Activated T-helper 1 cell treated with anti-CD3 and anti-CD28 coated beads, Interleukin-12 subunit alpha, Interleukin-12 subunit beta, Interleukin-2, Interleukin-4 antibody, amounts not matched to agents 30 ng/mL and 10 ng/mL and 1 ng/mL, durations not matched to agents 14 hours and 24 hours and 36 hours (primary cell): ENCODE results near the gene SLC22A13. TPM values are rescaled to one million over a fixed set of nuclear protein-coding genes. Genes with fewer than 3 reads are reported as not detected.
"Not testable (repeated sequence)": the region's sequence is repeated elsewhere in the genome, so short reads cannot be mapped to it uniquely, and the experiment has no call there.

Experiments
- DNase-seq: peaks from one replicate; pipeline ENCODE4 v3.0.0; 2021; ENCODE audit warnings: low spot score
- H3K27ac Mint-ChIP-seq: one replicate; pipeline ENCODE4 v1.8.0; 2021; ENCODE audit warnings: mild to moderate bottlenecking, mixed read lengths
- H3K27me3 Mint-ChIP-seq: one replicate; pipeline ENCODE4 v1.8.0; 2022; ENCODE audit warnings: mild to moderate bottlenecking, moderate library complexity, mixed read lengths; ENCODE audit not compliant: insufficient read depth
- H3K36me3 Mint-ChIP-seq: one replicate; pipeline ENCODE4 v1.8.0; 2021; ENCODE audit warnings: low read depth, mixed read lengths
- H3K4me1 Mint-ChIP-seq: one replicate; pipeline ENCODE4 v1.8.0; 2021; ENCODE audit warnings: low read depth, mixed read lengths
- H3K4me3 Mint-ChIP-seq: one replicate; pipeline ENCODE4 v1.8.0; 2021; ENCODE audit warnings: mild to moderate bottlenecking, moderate library complexity, mixed read lengths
- H3K9me3 Mint-ChIP-seq: one replicate; pipeline ENCODE4 v1.8.0; 2021; ENCODE audit warnings: mixed read lengths
- intact Hi-C: fragments of 100-400 bp; cut with micrococcal nuclease; formaldehyde crosslinking; loops from one replicate; pipeline ENCODE4 v1.15.1; 2024
- total RNA-seq: library from RNA; stranded (reverse); gene quantifications from 2 replicates; pipeline ENCODE4 v1.2.3, GENCODE V29; 2022

Gene SLC22A13, protein sequence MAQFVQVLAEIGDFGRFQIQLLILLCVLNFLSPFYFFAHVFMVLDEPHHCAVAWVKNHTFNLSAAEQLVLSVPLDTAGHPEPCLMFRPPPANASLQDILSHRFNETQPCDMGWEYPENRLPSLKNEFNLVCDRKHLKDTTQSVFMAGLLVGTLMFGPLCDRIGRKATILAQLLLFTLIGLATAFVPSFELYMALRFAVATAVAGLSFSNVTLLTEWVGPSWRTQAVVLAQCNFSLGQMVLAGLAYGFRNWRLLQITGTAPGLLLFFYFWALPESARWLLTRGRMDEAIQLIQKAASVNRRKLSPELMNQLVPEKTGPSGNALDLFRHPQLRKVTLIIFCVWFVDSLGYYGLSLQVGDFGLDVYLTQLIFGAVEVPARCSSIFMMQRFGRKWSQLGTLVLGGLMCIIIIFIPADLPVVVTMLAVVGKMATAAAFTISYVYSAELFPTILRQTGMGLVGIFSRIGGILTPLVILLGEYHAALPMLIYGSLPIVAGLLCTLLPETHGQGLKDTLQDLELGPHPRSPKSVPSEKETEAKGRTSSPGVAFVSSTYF
- 0.65 and 0.78 TPM in 2 replicates for total RNA-seq

DNA sequence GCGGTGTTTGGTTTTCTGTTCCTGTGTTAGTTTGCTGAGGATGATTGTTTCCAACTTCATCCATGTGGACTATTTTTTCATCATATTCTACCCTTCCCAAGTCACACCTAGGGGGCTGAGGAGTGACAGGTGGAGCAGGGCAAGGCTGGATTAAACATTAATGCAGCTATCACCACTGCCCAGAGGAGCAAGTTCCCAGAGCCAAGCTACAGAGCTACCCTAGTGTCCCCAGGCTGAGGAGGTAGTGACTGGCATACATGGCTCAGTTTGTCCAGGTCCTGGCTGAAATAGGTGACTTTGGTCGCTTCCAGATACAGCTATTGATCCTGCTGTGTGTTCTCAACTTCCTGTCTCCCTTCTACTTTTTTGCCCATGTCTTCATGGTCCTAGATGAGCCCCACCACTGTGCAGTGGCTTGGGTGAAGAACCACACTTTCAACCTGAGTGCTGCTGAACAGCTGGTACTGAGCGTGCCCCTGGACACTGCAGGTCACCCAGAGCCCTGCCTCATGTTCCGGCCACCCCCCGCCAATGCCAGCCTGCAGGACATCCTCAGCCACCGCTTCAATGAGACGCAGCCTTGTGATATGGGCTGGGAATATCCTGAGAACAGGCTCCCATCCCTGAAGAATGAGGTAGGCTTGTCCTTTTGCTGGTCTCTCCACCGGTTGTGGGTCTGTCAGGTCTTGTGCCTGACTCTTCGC is at the start of gene SLC22A13:
Gene SLC22A13, plus strand, starts transcription at position 209 of the 704 bp plus-strand sequence. Its CDS starts 49 bp downstream, at position 258.
- no peak within 1 kb of the TSS for H3K4me3 Mint-ChIP-seq
- intact Hi-C loops, result no loop called here
- DNase-seq, result no peak
- peaks cover 13% of the 10 kb centered on the region for H3K4me1 Mint-ChIP-seq
- no peaks in the 10 kb centered on the region for H3K27me3 Mint-ChIP-seq
- peaks cover 6% of the 10 kb centered on the region for H3K36me3 Mint-ChIP-seq
- H3K27ac Mint-ChIP-seq, result no peak within 1 kb of the TSS
- H3K9me3 Mint-ChIP-seq, result peaks cover 2% of the 10 kb centered on the region

DNA sequence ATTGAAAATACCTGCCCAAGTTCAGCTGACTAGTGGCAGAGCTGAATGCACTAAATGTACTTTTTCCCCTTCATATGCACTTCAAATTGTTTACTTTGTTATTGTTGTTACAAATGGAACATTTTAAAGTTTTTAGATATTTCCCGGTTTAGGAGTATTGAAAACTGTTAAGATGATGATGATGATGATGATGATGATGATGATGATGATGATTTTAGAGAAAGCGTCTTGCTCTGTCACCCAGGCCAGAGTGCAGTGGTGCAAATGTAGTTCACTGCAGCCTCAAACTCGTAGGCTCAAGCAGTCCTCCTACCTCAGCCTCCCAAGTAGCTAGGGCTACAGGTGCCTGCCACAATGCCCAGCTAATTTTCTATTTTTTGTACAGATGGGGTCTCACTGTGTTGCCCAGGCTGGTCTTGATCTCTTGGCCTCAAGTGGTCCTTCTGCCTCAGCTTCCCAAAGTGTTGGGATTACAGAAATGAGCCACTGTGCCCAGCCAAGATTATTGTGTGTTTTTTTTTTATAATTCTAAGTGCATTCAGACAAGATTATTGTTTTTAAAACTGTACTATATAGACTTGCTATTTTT is 45.9 kb upstream of the SLC22A13 start:
- no peak for DNase-seq
- Mint-ChIP-seq H3K4me1 (peaks cover 12% of the 10 kb centered on the region), H3K27me3 (no peaks in the 10 kb centered on the region), H3K4me3 (no peak overlapping the region), H3K36me3 (peaks cover 40% of the 10 kb centered on the region), H3K27ac (no peak overlapping the region), H3K9me3 (no peaks in the 10 kb centered on the region)
- intact Hi-C loops, result no loop called here

DNA sequence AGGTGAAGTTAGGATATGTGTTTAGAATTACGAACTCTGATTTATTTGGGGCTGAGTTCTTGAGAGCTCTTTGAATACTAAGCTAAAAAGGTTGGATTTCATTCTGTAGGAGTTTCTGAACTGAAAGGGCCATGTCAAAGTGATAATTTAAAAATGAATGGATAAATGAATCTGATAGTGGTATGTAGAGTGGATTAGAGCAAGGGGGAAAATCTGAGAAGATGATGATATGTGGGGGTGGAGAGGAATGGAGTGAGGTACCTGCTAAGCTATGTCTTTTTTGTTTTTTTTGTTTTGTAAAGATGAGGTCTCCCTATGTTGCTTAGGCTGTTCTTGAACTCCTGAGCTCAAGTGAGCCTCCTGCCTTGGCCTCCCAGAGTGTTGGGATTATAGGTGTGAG is 44.6 kb upstream of the SLC22A13 start:
- intact Hi-C loops, result no loop called here
- Mint-ChIP-seq H3K4me3 (no peak overlapping the region), H3K4me1 (peaks cover 12% of the 10 kb centered on the region), H3K9me3 (no peaks in the 10 kb centered on the region), H3K27me3 (no peaks in the 10 kb centered on the region), H3K27ac (no peak overlapping the region), H3K36me3 (peaks cover 42% of the 10 kb centered on the region)
- DNase-seq, result no peak

DNA sequence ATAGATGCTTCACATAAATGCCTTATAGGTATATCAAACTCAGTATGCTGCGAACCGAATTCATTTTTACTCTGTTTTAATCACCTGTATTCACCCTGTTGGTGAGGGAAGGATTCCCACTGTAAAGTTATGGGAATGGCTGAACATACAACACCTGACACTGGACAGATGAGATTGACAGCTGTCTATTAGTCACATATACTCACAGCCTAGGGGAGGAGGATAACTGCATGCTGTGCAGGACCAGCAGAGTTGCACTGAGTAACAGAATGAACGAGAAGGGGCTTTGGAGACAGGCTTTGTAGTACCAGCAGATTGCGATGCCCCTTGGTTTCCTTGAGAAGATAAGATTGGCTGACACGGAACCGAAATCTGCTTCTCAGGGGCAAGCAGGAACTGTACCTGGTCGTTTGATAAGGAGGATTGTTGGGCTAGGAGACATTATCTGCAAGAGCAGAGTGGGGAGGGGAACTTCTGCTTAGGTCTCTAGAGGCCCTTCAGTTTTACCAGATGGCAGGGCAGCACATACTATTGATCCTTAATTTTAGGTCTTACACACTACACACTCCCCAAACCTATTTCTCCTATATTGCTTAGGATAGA is 43.5 kb upstream of the SLC22A13 start:
- Mint-ChIP-seq H3K36me3 (peaks cover 36% of the 10 kb centered on the region), H3K4me3 (no peak overlapping the region), H3K9me3 (no peaks in the 10 kb centered on the region), H3K27ac (no peak overlapping the region), H3K27me3 (no peaks in the 10 kb centered on the region), H3K4me1 (peaks cover 10% of the 10 kb centered on the region)
- intact Hi-C loops, result no loop called here
- DNase-seq, result no peak

DNA sequence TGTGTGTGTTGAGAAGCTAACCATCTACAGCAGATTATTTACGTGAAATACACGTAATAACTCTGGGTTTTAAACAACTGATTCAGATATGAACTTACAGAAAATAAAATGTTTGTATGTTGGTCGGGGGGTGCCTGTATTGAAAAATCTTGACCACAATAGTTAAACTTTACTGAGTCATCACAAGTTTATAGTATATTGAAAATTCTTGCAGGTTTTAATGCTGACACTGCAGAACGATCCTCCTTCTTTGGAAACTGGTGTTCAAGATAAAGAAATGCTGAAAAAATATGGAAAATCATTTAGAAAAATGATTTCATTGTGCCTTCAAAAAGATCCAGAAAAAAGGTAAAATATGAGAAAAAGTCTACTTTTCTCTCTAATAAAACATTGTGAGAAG is 41.3 kb upstream of the SLC22A13 start:
- H3K4me1 Mint-ChIP-seq, result peaks cover 10% of the 10 kb centered on the region
- H3K4me3 Mint-ChIP-seq, result no peak overlapping the region
- intact Hi-C loops, result no loop called here
- no peaks in the 10 kb centered on the region for H3K27me3 Mint-ChIP-seq
- DNase-seq, result no peak
- peaks cover 33% of the 10 kb centered on the region for H3K36me3 Mint-ChIP-seq
- H3K9me3 Mint-ChIP-seq, result no peaks in the 10 kb centered on the region
- H3K27ac Mint-ChIP-seq, result no peak overlapping the region

DNA sequence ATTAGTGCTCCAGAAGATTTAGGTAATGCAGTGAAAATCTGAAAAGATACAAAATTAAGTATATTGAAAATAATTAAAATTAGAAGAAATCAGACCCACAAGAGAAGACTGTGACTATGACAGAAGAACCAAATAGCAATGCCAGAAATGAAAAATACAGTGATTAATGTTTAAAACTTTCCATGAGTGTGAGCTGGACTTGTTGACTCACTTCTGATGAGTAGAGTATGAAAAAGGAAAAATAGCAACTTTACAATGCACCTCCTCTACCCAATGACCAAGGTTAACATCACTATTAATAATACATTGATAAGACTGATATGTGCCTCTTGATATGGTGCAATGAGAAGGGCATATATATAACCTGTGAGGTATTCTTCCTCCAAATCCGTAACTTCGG is 39.3 kb upstream of the SLC22A13 start:
- no peak overlapping the region for H3K27ac Mint-ChIP-seq
- no peaks in the 10 kb centered on the region for H3K27me3 Mint-ChIP-seq
- H3K9me3 Mint-ChIP-seq, result no peaks in the 10 kb centered on the region
- peaks cover 4% of the 10 kb centered on the region for H3K4me1 Mint-ChIP-seq
- no peak overlapping the region for H3K4me3 Mint-ChIP-seq
- peaks cover 38% of the 10 kb centered on the region for H3K36me3 Mint-ChIP-seq
- intact Hi-C loops, result no loop called here
- no peak for DNase-seq

DNA sequence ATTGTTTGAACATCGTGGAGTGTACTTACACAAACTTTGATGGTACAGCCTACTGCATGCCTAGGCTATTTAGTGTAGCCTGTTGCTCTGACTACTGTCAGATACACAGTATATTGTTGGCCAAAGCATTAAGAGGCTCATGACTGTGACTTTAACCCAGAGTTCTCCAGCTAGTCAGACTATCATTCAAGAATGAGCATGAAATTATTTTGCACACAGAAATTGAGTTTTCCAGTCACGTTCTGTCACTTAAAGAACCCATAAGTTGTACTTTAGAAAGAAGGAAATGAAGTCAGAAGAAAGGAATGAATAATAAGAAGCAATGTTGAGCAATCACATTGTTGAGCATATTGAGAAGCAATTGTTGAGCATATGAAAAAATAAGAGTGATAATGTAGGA is 37.6 kb upstream of the SLC22A13 start:
- Mint-ChIP-seq H3K4me1 (peaks cover 4% of the 10 kb centered on the region), H3K27ac (peak overlapping the region; percentile 9), H3K9me3 (no peaks in the 10 kb centered on the region), H3K4me3 (no peak overlapping the region), H3K27me3 (no peaks in the 10 kb centered on the region), H3K36me3 (peaks cover 36% of the 10 kb centered on the region)
- intact Hi-C loops, result no loop called here
- DNase-seq, result no peak

DNA sequence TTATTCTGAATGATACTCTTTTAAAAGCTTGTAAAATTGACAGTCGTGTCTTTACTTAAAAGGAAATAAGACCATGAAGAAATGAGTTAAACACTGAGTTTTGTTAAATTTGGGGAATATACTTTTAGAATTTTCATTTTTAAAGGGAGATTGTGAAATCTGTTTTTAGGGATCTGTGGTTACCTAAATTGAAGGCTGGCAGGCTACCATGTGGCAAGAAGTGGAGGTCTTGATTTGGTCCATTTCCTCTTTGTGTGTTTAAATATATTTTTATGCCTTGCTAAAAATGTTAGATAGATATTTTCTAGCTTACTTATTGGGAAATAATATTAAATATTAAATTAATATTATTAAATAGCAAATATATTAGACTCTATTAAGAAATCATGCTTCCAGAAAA is 36.6 kb upstream of the SLC22A13 start:
- no peaks in the 10 kb centered on the region for H3K9me3 Mint-ChIP-seq
- H3K27ac Mint-ChIP-seq, result no peak overlapping the region
- intact Hi-C loops, result no loop called here
- DNase-seq, result no peak
- H3K27me3 Mint-ChIP-seq, result no peaks in the 10 kb centered on the region
- H3K4me3 Mint-ChIP-seq, result no peak overlapping the region
- peaks cover 42% of the 10 kb centered on the region for H3K36me3 Mint-ChIP-seq
- H3K4me1 Mint-ChIP-seq, result peaks cover 4% of the 10 kb centered on the region

DNA sequence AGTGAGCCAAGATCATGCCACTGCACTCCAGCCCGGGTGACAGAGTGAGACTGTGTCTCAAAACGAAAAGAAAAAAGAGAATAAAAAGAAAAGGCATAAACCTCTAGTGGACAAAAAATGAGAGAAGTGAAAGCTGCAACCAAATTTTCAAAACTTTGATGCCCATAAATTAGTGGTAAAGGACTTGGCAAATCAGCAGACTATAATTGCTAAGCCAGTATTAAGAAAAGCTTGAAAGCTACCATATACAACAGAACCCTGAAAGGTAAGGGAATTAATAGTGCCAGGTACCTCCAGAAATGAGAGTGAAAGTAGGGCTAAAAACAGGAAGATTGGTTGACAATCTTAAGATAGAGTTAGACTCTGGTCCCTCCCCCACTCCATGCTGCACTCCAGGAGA is 32.9 kb upstream of the SLC22A13 start:
- Mint-ChIP-seq H3K27me3 (no peaks in the 10 kb centered on the region), H3K4me3 (no peak overlapping the region), H3K9me3 (peaks cover 6% of the 10 kb centered on the region), H3K27ac (no peak overlapping the region), H3K4me1 (no peaks in the 10 kb centered on the region), H3K36me3 (peaks cover 57% of the 10 kb centered on the region)
- intact Hi-C loops, result no loop called here
- DNase-seq, result no peak

DNA sequence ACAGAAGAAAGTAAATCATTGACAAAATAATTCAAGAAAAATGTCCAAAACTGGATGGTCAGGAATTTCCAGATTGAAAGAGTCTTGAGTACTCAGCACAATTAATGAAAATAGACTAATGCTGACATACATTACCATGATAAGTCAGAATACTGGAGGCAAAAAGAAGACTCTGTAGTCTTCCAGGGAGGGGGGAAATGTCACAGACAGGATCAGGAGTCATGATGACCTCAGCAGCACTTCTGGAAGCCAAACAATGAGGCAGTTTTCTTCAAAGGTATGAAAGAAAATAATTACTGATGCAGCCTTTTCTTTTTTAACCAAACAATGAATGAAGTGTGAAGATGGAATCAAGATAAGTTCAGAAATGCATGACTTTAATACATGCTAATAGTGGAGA is 30.1 kb upstream of the SLC22A13 start:
- Mint-ChIP-seq H3K9me3 (peaks cover 19% of the 10 kb centered on the region), H3K36me3 (peaks cover 70% of the 10 kb centered on the region), H3K27ac (no peak overlapping the region), H3K4me1 (no peaks in the 10 kb centered on the region), H3K4me3 (no peak overlapping the region), H3K27me3 (no peaks in the 10 kb centered on the region)
- intact Hi-C loops, result no loop called here
- no peak for DNase-seq

DNA sequence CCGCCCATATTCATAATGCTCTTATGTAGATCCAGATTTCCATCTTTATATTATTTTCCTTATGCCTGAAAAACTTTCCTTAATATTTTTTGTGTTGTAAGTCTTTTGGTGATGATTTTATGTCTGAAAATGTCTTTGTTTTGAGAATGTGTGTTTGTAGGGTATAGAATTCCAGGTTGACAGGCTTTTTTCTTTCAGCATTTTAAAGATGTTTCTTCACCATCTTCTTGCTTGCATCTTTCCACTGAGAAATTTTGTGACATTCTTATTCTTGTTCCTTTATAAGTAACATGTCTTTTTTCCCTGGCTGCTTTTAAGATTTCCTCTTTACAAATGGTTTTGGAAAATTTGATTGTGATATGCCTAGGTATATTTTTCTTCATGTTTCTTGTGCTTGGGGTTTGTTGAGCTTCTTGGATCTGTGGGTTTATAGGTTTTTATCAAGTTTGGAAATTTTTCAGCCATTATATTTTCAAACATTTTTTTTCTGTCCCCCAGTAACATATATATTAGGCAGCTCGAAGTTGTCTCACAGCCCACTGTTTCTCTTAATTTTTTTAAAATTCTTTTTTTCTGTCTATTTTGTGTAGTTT is 27.1 kb upstream of the SLC22A13 start:
- H3K4me1 Mint-ChIP-seq, result no peaks in the 10 kb centered on the region
- no peak overlapping the region for H3K27ac Mint-ChIP-seq
- DNase-seq, result no peak
- no peak overlapping the region for H3K4me3 Mint-ChIP-seq
- intact Hi-C loops, result no loop called here
- no peaks in the 10 kb centered on the region for H3K27me3 Mint-ChIP-seq
- peaks cover 19% of the 10 kb centered on the region for H3K9me3 Mint-ChIP-seq
- H3K36me3 Mint-ChIP-seq, result peaks cover 62% of the 10 kb centered on the region

DNA sequence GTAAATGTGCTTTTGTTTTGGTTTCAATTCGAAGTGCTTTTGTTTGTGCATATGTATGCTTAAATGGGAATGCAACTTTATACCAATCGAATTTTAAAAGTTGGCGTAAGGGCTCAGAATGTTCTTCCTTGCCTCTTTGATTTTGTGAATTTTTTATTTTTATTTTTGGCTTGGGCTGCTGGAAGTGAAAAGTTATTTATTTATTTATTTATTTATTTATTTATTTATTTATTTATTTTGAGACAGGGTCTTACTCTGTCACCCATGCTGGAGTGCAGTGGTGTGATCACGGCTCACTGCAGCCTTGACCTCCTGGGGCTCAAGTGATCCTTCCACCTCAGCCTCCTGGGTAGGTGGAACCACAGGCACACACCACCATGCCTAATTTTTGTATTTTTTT is 22.8 kb upstream of the SLC22A13 start:
- Mint-ChIP-seq H3K36me3 (peaks cover 40% of the 10 kb centered on the region), H3K9me3 (peaks cover 12% of the 10 kb centered on the region)

More for the DNA sequence above, 22.8 kb upstream of the SLC22A13 start:
- H3K4me3 Mint-ChIP-seq, DNase-seq, H3K27me3 Mint-ChIP-seq, intact Hi-C loops, H3K27ac Mint-ChIP-seq, H3K4me1 Mint-ChIP-seq: not testable (repeated sequence)
